Lower lobe of right lung (tissue), 2 donors: ENCODE data around the gene FOXN1. TPM values are rescaled to one million over a fixed set of nuclear protein-coding genes. Genes with fewer than 3 reads are reported as not detected.

ENCODE experiments used
- ATAC-seq, 2 donors: fragments of 200-7000 bp; cut with Tn5 transposase; one replicate each; pipeline ENCODE4 v1.9.1; 2020 to 2022; ENCODE audit warnings: mild to moderate bottlenecking in 2 of 2, moderate library complexity in 2 of 2
- DNase-seq: peaks from one replicate; pipeline ENCODE4 v3.0.0-alpha.2; 2020
- H3K27ac ChIP-seq: fragments of 200-600 bp; one replicate; pipeline ENCODE4 v1.8.0; 2022
- H3K27me3 ChIP-seq: fragments of 200-600 bp; one replicate; pipeline ENCODE4 v1.8.0; 2022; ENCODE audit warnings: low read depth
- H3K36me3 ChIP-seq: fragments of 200-600 bp; one replicate; pipeline ENCODE4 v1.8.0; 2022; ENCODE audit warnings: mild to moderate bottlenecking
- H3K4me1 ChIP-seq: fragments of 200-600 bp; one replicate; pipeline ENCODE4 v1.8.0; 2022
- H3K4me3 ChIP-seq: fragments of 200-600 bp; one replicate; pipeline ENCODE4 v1.8.0; 2022; ENCODE audit warnings: mild to moderate bottlenecking
- H3K9me3 ChIP-seq: fragments of 200-600 bp; one replicate; pipeline ENCODE4 v1.8.0; 2022
- intact Hi-C: fragments of 100-400 bp; cut with DNase I; formaldehyde crosslinking; loops from one replicate; pipeline ENCODE4 v1.11.0; 2022
- total RNA-seq: library from RNA; stranded (reverse); fragmentation: NEBNext Ultra II Directional; extraction: Animal tissue kit (Norgen Biotek cat#: 25700); gene quantifications from one replicate; pipeline ENCODE4 v1.2.1, GENCODE V29; 2021
- TF ChIP-seq, protein P1 (sequence below): fragments of 200-600 bp; IDR thresholded peaks from one replicate; pipeline ENCODE4 v1.8.0; 2022; ENCODE audit warnings: antibody characterized with exemption, mild to moderate bottlenecking
- donor health status: DM: no; HTN: yes; CAD: no; lungs with severe emphysema.

Gene FOXN1
- total RNA-seq, 1 donor from 2014 or later: 0.15 TPM

DNA sequence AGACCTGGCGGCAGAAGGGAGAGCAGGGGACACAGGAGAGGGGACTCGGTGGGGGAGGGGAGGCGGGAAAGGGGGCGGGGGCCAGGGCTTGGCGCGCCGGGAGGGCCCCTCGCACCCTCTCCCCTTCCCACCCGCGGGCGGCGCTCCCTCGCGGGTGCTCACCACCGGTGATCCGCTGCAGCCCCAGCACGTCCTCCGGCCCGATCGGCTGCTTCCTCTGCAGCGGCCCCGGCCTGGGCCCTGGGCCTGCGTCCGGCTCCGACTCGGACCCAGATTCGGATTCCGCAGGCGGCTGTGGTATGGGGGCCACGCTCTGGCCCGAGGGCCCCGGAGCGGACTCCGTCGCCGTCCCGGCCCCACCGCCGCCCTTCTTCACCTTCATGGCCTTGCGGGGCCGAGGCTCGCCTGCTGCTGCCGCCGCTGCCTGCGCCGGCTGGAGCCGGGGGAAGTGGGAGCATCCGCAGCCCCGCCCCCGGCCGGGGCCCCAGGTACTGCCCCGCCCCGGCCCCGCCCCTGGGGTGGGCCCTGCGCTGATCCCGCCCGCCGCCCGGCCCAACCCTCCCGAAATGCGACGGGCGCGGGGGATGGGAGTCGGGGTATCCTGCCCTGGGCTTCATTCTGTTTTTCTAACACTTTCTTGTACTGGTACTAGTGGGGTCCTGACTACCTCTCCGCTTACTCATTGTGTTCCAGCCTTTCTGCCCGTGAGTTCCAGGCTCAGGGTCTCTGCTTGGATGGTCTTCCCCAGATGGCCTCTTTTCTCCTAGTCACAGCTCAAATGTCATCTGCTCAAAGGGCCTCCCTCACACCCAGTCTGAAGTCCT is 46.2 kb downstream of the FOXN1 start, which contains the start of gene UNC119:
Gene UNC119, minus strand, starts transcription at position 449 of the 824 bp plus-strand sequence. Its CDS starts 67 bp downstream, at position 382.
- no peaks in the 10 kb centered on the region for H3K9me3 ChIP-seq
- intact Hi-C loops: no loop called here
- H3K4me3 ChIP-seq: peak within 1 kb of the TSS; percentile 87
- H3K27me3 ChIP-seq: no peaks in the 10 kb centered on the region
- peaks cover 41% of the 10 kb centered on the region for H3K36me3 ChIP-seq
- ATAC-seq: peak; percentile 94 to 96
- H3K4me1 ChIP-seq: peaks cover 43% of the 10 kb centered on the region
- TF ChIP-seq, protein P1, sequence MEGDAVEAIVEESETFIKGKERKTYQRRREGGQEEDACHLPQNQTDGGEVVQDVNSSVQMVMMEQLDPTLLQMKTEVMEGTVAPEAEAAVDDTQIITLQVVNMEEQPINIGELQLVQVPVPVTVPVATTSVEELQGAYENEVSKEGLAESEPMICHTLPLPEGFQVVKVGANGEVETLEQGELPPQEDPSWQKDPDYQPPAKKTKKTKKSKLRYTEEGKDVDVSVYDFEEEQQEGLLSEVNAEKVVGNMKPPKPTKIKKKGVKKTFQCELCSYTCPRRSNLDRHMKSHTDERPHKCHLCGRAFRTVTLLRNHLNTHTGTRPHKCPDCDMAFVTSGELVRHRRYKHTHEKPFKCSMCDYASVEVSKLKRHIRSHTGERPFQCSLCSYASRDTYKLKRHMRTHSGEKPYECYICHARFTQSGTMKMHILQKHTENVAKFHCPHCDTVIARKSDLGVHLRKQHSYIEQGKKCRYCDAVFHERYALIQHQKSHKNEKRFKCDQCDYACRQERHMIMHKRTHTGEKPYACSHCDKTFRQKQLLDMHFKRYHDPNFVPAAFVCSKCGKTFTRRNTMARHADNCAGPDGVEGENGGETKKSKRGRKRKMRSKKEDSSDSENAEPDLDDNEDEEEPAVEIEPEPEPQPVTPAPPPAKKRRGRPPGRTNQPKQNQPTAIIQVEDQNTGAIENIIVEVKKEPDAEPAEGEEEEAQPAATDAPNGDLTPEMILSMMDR: no peak
- H3K27ac ChIP-seq: peak within 1 kb of the TSS; percentile 71
- DNase-seq: peak; percentile 88

DNA sequence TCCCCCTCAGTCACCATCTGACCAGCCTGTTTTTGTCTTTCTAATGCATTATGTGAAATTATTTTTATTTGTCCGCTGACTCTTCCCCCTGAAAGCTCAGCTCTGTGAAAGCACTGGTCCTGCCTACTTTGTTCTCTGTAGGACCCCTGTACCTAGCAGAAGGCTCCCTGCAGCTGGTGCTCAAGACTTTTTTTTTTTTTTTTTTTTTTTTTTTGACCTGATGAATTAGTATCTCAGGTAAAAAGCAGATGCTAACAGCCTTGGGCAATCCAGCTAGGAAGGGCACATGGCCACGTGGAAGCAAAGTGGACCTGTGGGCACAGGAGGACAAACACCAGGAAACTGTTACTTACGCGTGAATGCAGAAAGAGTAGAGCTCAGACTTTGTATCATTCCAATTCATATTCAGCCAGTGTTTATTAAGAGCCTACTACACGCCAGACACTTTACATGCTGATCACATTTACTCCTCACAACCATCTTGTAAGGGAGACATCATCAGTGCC is 46.9 kb downstream of the FOXN1 start:
- DNase-seq (no peak), ATAC-seq (no peak)
- H3K36me3 ChIP-seq: peaks cover 46% of the 10 kb centered on the region
- peaks cover 40% of the 10 kb centered on the region for H3K4me1 ChIP-seq
- peak overlapping the region; percentile 87 for H3K4me3 ChIP-seq
- H3K27me3 ChIP-seq: no peaks in the 10 kb centered on the region
- intact Hi-C loops: no loop called here
- H3K27ac ChIP-seq: no peak overlapping the region
- no peaks in the 10 kb centered on the region for H3K9me3 ChIP-seq
- TF ChIP-seq, protein P1: no peak

DNA sequence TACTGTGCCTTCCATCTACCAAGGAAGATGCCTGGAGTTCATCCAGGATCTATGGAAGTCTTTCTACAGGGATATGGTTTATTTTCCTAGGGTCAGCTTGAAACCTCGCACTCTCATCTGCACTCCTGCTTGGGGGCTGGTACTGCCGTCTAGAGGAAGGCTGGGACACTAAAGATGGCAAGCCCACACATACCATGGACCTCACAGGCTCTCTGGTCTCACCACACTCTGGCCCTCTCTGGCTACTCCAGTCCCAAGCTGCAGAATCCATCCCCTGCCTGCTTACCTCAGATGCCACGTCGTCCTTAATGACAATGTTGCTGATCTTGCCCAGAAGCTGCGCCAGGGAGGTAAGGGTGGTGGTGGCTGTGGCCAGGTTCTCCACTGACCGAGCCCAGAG is 48.4 kb downstream of the FOXN1 start:
- intact Hi-C loops: no loop called here
- Histone ChIP-seq H3K9me3 (no peaks in the 10 kb centered on the region), H3K4me1 (peaks cover 30% of the 10 kb centered on the region), H3K36me3 (peaks cover 61% of the 10 kb centered on the region), H3K27me3 (no peaks in the 10 kb centered on the region), H3K27ac (no peak overlapping the region), H3K4me3 (no peak overlapping the region)
- ATAC-seq: no peak
- no peak for DNase-seq
- TF ChIP-seq, protein P1: no peak

DNA sequence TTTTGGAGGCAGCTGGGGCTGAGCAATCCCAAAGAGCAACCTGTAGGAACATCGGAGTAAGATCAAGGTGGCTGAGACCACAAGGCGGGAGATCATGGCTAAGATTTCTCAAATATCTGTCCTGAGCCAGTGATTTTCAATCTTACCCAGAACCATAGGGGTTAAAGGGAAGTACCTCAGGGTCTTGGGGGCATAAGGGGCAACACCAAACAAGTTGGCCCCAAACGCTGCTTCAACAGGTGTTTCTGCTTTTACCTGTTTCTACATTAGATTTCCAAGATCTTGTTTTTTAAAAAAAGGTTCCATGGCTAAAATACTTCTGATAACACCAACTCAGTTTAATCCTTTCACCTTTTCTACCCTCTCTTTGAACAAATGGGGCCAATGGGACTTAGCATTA is 48.9 kb downstream of the FOXN1 start:
- no peaks in the 10 kb centered on the region for H3K27me3 ChIP-seq
- no peak for DNase-seq
- H3K36me3 ChIP-seq: peaks cover 65% of the 10 kb centered on the region
- no peak overlapping the region for H3K4me3 ChIP-seq
- no peak for ATAC-seq
- intact Hi-C loops: no loop called here
- TF ChIP-seq, protein P1: no peak
- H3K9me3 ChIP-seq: no peaks in the 10 kb centered on the region
- H3K4me1 ChIP-seq: peaks cover 26% of the 10 kb centered on the region
- no peak overlapping the region for H3K27ac ChIP-seq

DNA sequence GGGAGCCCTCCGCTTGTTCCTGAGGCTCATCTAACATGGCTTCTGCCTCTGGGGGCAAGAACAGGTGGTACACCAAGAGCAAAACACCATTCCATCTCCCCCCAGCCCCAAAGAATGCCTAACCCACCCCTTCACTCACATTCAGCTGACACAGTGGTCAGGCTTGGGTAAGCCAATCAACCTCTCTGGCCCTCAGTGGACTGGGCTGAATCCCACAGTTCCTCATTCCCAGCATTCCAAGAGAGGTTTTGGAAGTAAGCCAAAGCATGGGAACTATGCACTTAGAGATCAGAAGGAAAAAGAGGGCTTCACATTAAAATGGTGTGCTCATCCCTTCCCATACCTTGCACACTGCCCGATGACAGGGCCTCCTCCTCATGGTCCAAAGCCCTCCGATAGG is 57.3 kb downstream of the FOXN1 start:
- H3K36me3 ChIP-seq: peaks cover 63% of the 10 kb centered on the region
- ATAC-seq (peak; percentile 59 to 68), DNase-seq (no peak)
- no peak overlapping the region for H3K4me3 ChIP-seq
- H3K9me3 ChIP-seq: no peaks in the 10 kb centered on the region
- TF ChIP-seq, protein P1: no peak
- intact Hi-C loops: no loop called here
- H3K27ac ChIP-seq: no peak overlapping the region
- no peaks in the 10 kb centered on the region for H3K27me3 ChIP-seq
- peaks cover 13% of the 10 kb centered on the region for H3K4me1 ChIP-seq
